Lower leg skin (tissue), 3 donors: ENCODE measurements around the gene CPPED1.

Experiments
- CTCF ChIP-seq, 3 donors: fragments of 450-650 bp; IDR thresholded peaks; one replicate each; pipeline ENCODE4 v1.5.1; 2016; ENCODE audit warnings: antibody characterized with exemption in 3 of 3, mild to moderate bottlenecking in 3 of 3, moderate library complexity in 2 of 3
- POLR2A ChIP-seq, 2 donors: fragments of 450-650 bp; IDR thresholded peaks; one replicate each; pipeline ENCODE4 v1.6.1; 2016 to 2017; ENCODE audit warnings: antibody characterized with exemption in 2 of 2, mild to moderate bottlenecking in 1 of 2, moderate library complexity in 1 of 2

- TF ChIP-seq CTCF (IDR thresholded peaks at IDR 0.05) (no peak), POLR2A (IDR thresholded peaks at IDR 0.05) (no peak)
Measured at GRCh38 chr16:12655537-12655936, 148.2 kb downstream of the CPPED1 start.
